ENCODE data around the gene XPO1.

- TF ChIP-seq CTCF (IDR thresholded peaks at IDR 0.05), result no peak
- TF ChIP-seq REST (IDR thresholded peaks at IDR 0.05; ENCODE audit: insufficient read depth in 1 of 2, low read depth in 2 of 2, low read length in 1 of 2), result no peak
Measured at GRCh38 chr2:61456746-61457420, 81.3 kb downstream of the XPO1 start.
